ENCODE data around the gene DGCR6.
"Not testable (repeated sequence)": the region's sequence is repeated elsewhere in the genome, so short reads cannot be mapped to it uniquely, and the experiment has no call there.

Gene DGCR6

GRCh38 chr22:18959741-18960140, 53.6 kb downstream of the DGCR6 start:
- DNase-seq (ENCODE audit: low read depth in 2 of 3, low spot score in 1 of 3), result not testable (repeated sequence)

- DNase-seq (ENCODE audit: low read depth in 2 of 3, low spot score in 1 of 3), result not testable (repeated sequence)
Observed at GRCh38 chr22:18960166-18960820, 54.2 kb downstream of the DGCR6 start.

- not testable (repeated sequence) for DNase-seq (ENCODE audit: low read depth in 2 of 3, low spot score in 1 of 3)
Observed at GRCh38 chr22:18961201-18961600, 55.1 kb downstream of the DGCR6 start.

Data from stimulated activated CD4-positive, alpha-beta T cell treated with anti-CD3 and anti-CD28 coated beads, Interleukin-12 subunit alpha, Interleukin-12 subunit beta, amount 100 ng/mL, for 48 hours (primary cell).